ENCODE results near the gene BTN2A1. TPM values are rescaled to one million over a fixed set of nuclear protein-coding genes. Genes with fewer than 3 reads are reported as not detected.

BTN2A1 gene
- total RNA-seq (2016; rRNA removed; fragmentation: Illumina TruSeq; extraction: Trizol) (9.1 and 16.4 TPM in 2 replicates), polyA plus RNA-seq (2011; rRNA removed) (30.4 and 35.0 TPM in 2 replicates), polyA minus RNA-seq (2011; rRNA and poly(A)+ RNA removed; ENCODE audit: low replicate concordance) (23.9 and 31.6 TPM in 2 replicates), Bru-seq, nascent RNA (percentile 81 among the genes with signal in this experiment), BruChase-seq, experiment 1, labeled RNA remaining after a 6-hour chase (percentile 83 among the genes with signal in this experiment), BruChase-seq, experiment 2, labeled RNA remaining after a 2-hour chase (percentile 80 among the genes with signal in this experiment)
- 2.8 and 3.8 TPM in 2 replicates for total RNA-seq (2016; cell fraction: cytosol; rRNA removed; fragmentation: Illumina TruSeq; extraction: Trizol; ENCODE audit: low read depth)
- 9.2 and 15.3 TPM in 2 replicates for total RNA-seq (2016; cell fraction: insoluble cytoplasmic fraction; rRNA removed; fragmentation: Illumina TruSeq; extraction: Trizol)
- total RNA-seq (2016; cell fraction: membrane; rRNA removed; fragmentation: Illumina TruSeq; extraction: Trizol), result 5.5 and 6.0 TPM in 2 replicates
- total RNA-seq (2016; cell fraction: nucleus; rRNA removed; fragmentation: Illumina TruSeq; extraction: Trizol), result 18.6 and 21.3 TPM in 2 replicates
- polyA plus RNA-seq (2011; cell fraction: cytosol; rRNA removed), result 23.7 and 28.2 TPM in 2 replicates
- 33.3 and 38.3 TPM in 2 replicates for polyA plus RNA-seq (2011; cell fraction: nucleus; rRNA removed)
- 18.7 and 23.0 TPM in 2 replicates for polyA plus RNA-seq (2012)
- polyA plus RNA-seq (2016; cell fraction: cytosol; fragmentation: Illumina TruSeq; extraction: Trizol; ENCODE audit: low read depth), result 2.6 and 3.2 TPM in 2 replicates
- polyA plus RNA-seq (2016; cell fraction: insoluble cytoplasmic fraction; fragmentation: Illumina TruSeq; extraction: Trizol; ENCODE audit: low read depth), result 11.1 TPM in 2 replicates
- 3.3 and 3.5 TPM in 2 replicates for polyA plus RNA-seq (2016; cell fraction: membrane; fragmentation: Illumina TruSeq; extraction: Trizol; ENCODE audit: low read depth)
- 49.0 and 49.2 TPM in 2 replicates for polyA plus RNA-seq (2016; cell fraction: nucleus; fragmentation: Illumina TruSeq; extraction: Trizol; ENCODE audit: insufficient read depth, low read depth)
- 10.4 and 12.6 TPM in 2 replicates for polyA minus RNA-seq (2011; cell fraction: cytosol; rRNA and poly(A)+ RNA removed)
- polyA minus RNA-seq (2011; cell fraction: nucleus; rRNA and poly(A)+ RNA removed), result 25.0 and 37.0 TPM in 2 replicates
- long read RNA-seq, experiment 1, transcript BTN2A1-201 (8 exons, 2,920 nt), result major isoform, 7 of 20 reads
- long read RNA-seq, experiment 1, partial matches to known transcripts, result 3 of 20 reads
- long read RNA-seq, experiment 1, other reads (novel, unspliced or antisense), result 9 of 20 reads
- long read RNA-seq, experiment 2, partial matches to known transcripts, result 11 of 37 reads
- long read RNA-seq, experiment 2, other reads (novel, unspliced or antisense), result 21 of 37 reads

- H3K27me3 ChIP-seq (ENCODE audit: control insufficient read depth in 1 of 2, insufficient read depth in 2 of 2, low read length in 2 of 2), result no peaks in the 10 kb centered on the region; a peak in 1 of 5 replicates
- intact Hi-C loops (cut with micrococcal nuclease; ENCODE audit: unreplicated experiment), result loop anchor here (1.0 to 5.0 kb wide), 3 partner anchors 17 to 64 kb away; partner anchors contain the start of gene BTN3A1
- DNase-seq (ENCODE audit: low spot score), result peak; percentile 94
- FAIRE-seq, result peak; percentile 99
- peak; percentile 100 for ATAC-seq
- H3K4me1 ChIP-seq (ENCODE audit: insufficient read depth, low read length), result peaks cover 37% of the 10 kb centered on the region
- peak within 1 kb of the TSS; percentile 69 for H3K27ac ChIP-seq (ENCODE audit: extremely low read length, insufficient read depth, low read length)
- in situ Hi-C loops (cut with HindIII; ENCODE audit: extremely low pct_ligation_motif_present, low pct_unique_long_range_greater_than_20kb), result no loop called here
- 1% methylated on average over 28 of the region's 31 CpGs for WGBS (ENCODE audit: low lambda C conversion rate)
- peak within 1 kb of the TSS; percentile 95 for H2AFZ ChIP-seq (ENCODE audit: low read length)
- no peaks in the 10 kb centered on the region for H3K9me3 ChIP-seq (ENCODE audit: low read length)
- H3K79me2 ChIP-seq (ENCODE audit: insufficient read depth, low read length), result peaks cover 20% of the 10 kb centered on the region
- CTCF ChIA-PET (ENCODE audit: low intra/inter-chr PET ratio, low total read pairs), result no interaction called here
- BruUV-seq (replicated peaks), result TSS peak; percentile 64
- peak within 1 kb of the TSS; percentile 89 for H3K9ac ChIP-seq (ENCODE audit: insufficient read depth, low read depth, low read length)
- POLR2A ChIA-PET, result interaction anchor here (1.4 to 1.6 kb wide), 2 partner anchors 16 to 57 kb away, joined by 3 to 5 read pairs; no protein-coding TSS in a partner anchor
- H3K36me3 ChIP-seq (replicated peaks in 1 of 2; ENCODE audit: control insufficient read depth in 1 of 2, insufficient read depth in 2 of 2, low read length in 2 of 2), result peaks cover 7 to 22% of the 10 kb centered on the region in 2 experiments
- no peaks in the 10 kb centered on the region for H4K20me1 ChIP-seq (ENCODE audit: insufficient read depth, low read length)
- H3K4me2 ChIP-seq (ENCODE audit: low read depth, low read length), result peak within 1 kb of the TSS; percentile 86
- H3K4me3 ChIP-seq (replicated peaks in 1 of 3; ENCODE audit: insufficient read depth in 1 of 3, low read depth in 2 of 3, low read length in 3 of 3), result peak within 1 kb of the TSS; percentile 87 to 93 (median 88)
- TF ChIP-seq ZC3H13 (CRISPR knock-in tag; IDR thresholded peaks at IDR 0.05), result peak; percentile 71
- TF ChIP-seq ZNF331 (CRISPR knock-in tag; IDR thresholded peaks at IDR 0.05), result no peak
- no peak for TF ChIP-seq THAP7 (CRISPR knock-in tag; IDR thresholded peaks at IDR 0.05)
- 0 out of 2 replicates have a peak, but pooled peaks have one; percentile 42 for TF ChIP-seq ZSCAN20 (CRISPR knock-in tag; IDR thresholded peaks at IDR 0.05; ENCODE audit: borderline replicate concordance)
- TF ChIP-seq ATF4 (CRISPR knock-in tag; IDR thresholded peaks at IDR 0.05), result 0 out of 4 replicates have a peak, but pooled peaks of 1 of the 2 experiments have one; percentile 27
- TF ChIP-seq ZNF33A (CRISPR knock-in tag; IDR thresholded peaks at IDR 0.05; ENCODE audit: borderline replicate concordance), result no peak
- no peak for TF ChIP-seq HNRNPH1 (optimal IDR thresholded peaks at IDR 0.05; ENCODE audit: low read depth, low read length)
- TF ChIP-seq RELA (CRISPR knock-in tag; IDR thresholded peaks at IDR 0.05), result no peak
- TF ChIP-seq ZNF83 (CRISPR knock-in tag; IDR thresholded peaks at IDR 0.05; ENCODE audit: borderline replicate concordance), result no peak
- no peak for TF ChIP-seq FOXJ3 (CRISPR knock-in tag; IDR thresholded peaks at IDR 0.05; ENCODE audit: borderline replicate concordance)
- TF ChIP-seq CC2D1A (CRISPR knock-in tag; IDR thresholded peaks at IDR 0.05), result no peak
- TF ChIP-seq AGO2 (optimal IDR thresholded peaks at IDR 0.05; ENCODE audit: low read depth, low read length), result no peak
- no peak for TF ChIP-seq KLF9 (CRISPR knock-in tag; IDR thresholded peaks at IDR 0.05; ENCODE audit: low read depth)
- TF ChIP-seq GTF2F1 (IDR thresholded peaks at IDR 0.05; ENCODE audit: low read length), result no peak
- no peak for TF ChIP-seq NFIC (IDR thresholded peaks at IDR 0.05; ENCODE audit: low read length)
- TF ChIP-seq RBM39 (IDR thresholded peaks at IDR 0.05; ENCODE audit: low read depth, low read length, poor library complexity, severe bottlenecking), result no peak
- TF ChIP-seq ZNF207 (IDR thresholded peaks at IDR 0.05; ENCODE audit: borderline replicate concordance), result no peak
These were observed at the start of gene BTN2A1 for GRCh38 chr6:26457806-26458688. BTN2A1 (plus strand) TSS chr6:26457955; CDS start chr6:26458637, 682 bp downstream.
